NCI-H1105 treated with DMSO at 0.1 percent for 48 hours (cell line): ENCODE results near the gene TMEM208.

Experiments
- DNase-seq: peaks from one replicate; lab custom pipeline; 2025; lab: John Stamatoyannopoulos, UW

The TMEM208 gene

DNA sequence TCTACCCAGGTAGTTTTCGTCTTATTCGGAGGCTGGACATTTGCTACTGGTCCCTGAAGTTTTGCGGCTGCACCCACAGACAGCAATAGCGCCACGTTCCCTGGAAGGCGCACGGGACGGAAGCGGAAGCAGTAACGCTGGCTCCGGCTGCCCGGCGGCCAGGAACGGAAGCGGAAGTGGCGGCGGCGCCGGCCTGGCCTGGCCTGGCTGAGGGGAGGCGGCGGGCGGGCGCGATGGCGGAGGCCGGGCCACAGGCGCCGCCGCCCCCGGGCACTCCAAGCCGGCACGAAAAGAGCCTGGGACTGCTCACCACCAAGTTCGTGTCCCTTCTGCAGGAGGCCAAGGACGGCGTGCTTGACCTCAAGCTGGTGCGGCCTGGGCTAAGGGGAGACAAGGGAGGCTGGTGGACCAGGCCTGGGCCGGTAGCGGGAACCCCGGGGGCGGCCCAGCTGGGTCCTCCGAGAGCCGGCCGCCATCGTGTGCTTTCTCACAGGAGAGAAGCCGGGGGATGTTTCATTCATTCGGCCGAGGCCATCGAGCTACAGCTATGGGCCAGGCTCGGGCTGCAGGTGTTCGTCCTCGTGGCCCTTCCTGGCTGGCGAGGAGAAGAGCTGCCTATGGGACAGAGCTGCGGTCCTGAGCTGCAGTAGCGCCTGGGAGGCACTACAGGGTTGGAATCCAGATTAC lies 34.8 kb upstream of the TMEM208 start, which contains the start of gene E2F4:
Gene E2F4, plus strand, starts transcription at position 161 of the 687 bp plus-strand sequence. Its CDS starts 73 bp downstream, at position 234.
- DNase-seq: peak; percentile 70

DNA sequence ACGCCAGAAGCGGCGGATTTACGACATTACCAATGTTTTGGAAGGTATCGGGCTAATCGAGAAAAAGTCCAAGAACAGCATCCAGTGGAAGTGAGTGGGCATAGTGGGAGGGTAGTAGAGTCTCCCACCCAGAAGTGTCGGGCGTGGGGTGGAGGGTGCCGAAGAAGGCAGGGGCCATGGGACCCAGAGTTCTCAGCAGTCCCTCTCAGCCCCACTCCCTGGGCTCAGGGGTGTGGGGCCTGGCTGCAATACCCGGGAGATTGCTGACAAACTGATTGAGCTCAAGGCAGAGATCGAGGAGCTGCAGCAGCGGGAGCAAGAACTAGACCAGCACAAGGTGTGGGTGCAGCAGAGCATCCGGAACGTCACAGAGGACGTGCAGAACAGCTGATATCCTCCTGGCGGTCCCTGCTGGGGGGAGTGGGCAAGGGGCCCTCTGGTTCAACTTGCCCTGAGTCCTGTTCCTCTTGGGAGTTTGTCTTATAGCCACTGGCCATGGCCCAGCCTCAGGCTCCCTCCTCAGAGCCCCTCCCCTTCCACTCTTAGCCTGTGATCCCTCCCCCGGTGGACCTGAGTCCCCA lies 34.1 kb upstream of the TMEM208 start:
- DNase-seq: no peak

DNA sequence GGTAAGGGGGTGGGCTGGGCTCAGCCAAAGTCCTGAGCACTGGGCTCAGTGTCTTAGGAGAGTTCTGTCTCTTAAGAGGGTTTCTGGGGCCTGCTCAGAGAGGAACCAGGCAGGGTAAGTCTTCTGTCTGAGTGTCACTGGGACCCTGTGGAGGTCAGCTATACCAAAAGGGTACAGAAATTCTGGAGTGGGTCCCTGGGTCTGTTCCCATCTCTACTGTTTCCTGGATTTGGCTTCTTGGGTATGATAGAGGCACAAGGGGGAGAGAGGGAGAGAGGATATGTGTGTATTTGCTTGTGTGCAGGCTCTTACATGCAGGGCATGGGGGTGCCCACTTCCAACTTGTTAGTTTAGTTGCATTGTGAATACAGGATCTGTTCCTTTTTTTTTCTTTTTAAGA lies 33.4 kb upstream of the TMEM208 start:
- no peak for DNase-seq

DNA sequence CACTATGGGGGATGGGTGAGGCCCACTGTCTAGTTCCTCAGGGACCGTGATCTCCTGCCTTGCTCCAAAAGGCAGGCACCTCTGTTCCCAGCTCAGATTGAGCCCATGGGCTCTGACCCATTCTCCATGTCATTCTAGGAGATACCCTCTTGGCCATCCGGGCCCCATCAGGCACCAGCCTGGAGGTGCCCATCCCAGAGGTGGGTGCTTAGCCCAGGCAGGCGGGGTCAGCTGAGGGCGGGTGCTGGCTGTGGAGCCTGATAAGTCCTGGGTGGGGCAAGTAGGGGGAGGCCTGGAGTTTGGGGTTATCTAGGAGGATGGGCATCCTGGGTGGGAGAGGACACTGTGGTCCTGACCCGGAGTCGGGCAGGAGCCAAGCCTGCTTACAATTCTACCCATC lies 32.7 kb upstream of the TMEM208 start:
- no peak for DNase-seq

DNA sequence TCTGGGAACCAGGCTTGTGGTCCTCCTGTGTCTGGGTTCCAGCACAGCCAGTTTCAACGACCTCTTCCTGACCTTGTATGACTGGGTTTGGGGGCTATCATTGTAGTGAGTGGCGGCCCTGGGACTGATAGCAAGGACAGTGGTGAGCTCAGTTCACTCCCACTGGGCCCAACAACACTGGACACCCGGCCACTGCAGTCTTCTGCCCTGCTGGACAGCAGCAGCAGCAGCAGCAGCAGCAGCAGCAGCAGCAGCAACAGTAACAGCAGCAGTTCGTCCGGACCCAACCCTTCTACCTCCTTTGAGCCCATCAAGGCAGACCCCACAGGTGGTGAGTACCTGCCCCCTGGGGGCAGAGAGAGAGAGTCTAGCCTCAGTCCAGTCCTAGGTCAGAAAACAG lies 31.3 kb upstream of the TMEM208 start:
- DNase-seq: no peak

DNA sequence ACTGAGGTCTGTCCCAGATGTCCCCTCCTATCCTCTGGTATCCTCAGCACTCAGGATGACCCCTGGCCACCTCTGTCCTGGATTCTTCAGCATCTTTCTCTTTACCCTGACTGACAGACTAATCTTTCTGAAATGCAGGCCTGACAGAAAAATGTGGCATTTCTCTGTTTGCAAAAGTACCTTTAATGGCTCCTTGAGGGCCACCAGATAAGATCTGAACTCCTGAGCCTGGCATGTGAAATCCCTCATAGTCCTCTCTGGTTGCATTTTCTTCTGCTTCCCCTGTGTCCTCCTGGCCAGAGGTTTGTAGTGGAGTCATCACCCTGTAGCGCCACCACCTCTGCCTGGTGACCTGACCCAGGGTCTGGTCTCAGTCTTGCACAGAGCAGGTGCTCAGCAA lies 30.0 kb upstream of the TMEM208 start:
- DNase-seq: no peak

DNA sequence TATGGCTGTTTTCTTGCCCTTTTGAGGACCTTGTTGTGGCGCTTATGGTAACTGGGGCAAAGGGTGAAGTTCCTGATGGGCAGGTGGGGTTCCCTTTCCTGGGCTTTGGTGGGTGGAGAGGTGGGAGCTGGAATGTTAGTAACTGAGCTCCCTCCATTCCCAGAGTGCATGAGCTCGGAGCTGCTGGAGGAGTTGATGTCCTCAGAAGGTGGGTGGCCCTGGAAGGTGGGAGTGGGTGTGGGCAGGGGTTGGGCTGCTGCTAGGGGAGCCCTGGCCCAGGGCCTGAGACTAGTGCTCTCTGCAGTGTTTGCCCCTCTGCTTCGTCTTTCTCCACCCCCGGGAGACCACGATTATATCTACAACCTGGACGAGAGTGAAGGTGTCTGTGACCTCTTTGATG lies 29.2 kb upstream of the TMEM208 start:
- no peak for DNase-seq

DNA sequence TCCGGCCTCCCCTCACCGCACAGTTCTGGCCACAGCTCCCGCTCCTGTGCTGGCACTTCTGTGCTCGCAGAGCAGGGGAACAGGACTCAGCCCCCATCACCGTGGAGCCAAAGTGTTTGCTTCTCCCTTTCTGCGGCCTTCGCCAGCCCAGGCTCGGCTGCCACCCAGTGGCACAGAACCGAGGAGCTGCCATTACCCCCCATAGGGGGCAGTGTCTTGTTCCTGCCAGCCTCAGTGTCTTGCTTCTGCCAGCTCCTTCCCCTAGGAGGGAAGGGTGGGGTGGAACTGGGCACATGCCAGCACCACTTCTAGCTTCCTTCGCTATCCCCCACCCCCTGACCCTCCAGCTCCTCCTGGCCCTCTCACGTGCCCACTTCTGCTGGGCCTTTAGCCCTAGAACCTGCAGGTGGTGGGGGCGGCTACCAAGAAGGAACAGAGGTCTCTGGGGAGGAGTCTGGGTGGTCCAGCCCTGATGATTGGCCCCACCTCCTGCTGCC lies 28.6 kb upstream of the TMEM208 start:
- DNase-seq: peak; percentile 63

DNA sequence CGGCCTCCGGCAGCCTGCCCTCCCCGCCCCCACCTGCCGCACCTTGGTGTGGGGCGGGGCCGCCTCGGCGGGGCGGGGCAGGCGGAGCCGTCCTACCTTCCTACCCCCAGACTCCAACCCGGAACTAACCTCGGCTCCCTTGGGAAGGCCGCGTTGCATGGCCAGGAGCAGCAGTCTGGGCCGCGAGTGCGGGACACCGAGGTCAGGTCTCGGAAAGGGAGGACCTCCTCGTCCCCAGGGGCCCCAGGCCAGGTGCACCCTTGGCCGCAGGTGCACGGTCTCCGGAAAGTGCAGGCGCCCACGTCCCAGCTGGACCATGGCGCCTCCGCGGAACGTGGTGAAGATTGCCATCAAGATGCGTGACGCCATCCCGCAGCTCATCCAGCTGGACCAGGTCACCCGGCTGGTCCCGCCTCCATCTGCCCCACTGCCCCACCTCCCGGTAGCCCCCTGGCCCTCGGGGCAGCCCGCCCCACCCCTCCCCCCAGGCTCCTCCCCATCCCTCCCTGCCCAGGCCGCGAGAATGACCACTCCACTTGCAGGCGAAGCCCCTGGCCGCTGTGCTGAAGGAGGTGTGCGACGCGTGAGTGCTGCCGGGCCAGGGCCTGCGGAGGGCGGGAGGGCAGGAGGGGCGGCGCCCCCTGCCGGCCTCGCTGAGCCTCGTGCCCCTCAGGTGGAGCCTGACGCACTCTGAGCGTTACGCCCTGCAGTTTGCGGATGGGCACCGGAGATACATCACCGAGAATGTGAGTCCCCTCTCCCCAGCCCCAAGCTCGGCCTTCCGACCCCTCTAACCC lies 27.7 kb upstream of the TMEM208 start, which contains the start of gene ELMO3:
Gene ELMO3, plus strand, starts transcription at position 121 of the 797 bp plus-strand sequence. Its CDS starts 196 bp downstream, at position 317.
- DNase-seq: peak; percentile 55

DNA sequence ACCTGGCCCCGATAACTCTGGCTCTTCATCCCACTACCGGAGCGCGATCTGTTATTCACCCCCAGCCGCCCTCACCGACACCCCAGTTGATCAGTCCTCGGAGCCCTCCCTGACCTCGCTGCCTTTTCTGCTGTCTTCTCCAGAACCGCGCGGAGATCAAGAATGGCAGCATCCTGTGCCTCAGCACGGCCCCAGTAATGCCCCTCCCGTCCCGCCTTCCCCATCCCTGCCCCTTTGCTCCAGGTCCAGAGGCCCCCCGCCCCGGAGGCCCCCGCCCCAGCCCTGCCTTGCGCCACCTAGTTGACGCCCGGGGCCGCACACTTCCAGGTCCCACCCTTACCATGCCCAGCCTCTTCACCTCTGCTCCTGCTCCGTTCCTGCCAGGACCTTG lies 27.1 kb upstream of the TMEM208 start:
- no peak for DNase-seq

DNA sequence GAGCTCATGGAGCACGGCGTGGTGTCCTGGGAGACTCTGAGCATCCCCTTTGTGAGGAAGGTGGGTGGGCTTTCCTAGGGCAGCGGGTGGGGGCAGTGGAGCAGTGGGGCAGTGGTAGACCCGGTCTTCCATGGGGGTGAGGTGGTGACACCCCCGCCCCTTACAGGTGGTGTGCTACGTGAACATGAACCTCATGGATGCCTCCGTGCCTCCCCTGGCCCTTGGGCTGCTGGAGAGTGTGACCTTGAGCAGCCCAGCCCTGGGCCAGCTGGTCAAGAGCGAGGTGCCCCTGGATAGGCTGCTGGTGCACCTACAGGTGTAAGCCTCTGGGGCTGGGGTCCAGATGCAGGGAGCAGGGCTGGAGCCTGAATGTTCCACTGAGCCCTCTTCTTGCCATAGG lies 26.4 kb upstream of the TMEM208 start:
- DNase-seq: no peak

DNA sequence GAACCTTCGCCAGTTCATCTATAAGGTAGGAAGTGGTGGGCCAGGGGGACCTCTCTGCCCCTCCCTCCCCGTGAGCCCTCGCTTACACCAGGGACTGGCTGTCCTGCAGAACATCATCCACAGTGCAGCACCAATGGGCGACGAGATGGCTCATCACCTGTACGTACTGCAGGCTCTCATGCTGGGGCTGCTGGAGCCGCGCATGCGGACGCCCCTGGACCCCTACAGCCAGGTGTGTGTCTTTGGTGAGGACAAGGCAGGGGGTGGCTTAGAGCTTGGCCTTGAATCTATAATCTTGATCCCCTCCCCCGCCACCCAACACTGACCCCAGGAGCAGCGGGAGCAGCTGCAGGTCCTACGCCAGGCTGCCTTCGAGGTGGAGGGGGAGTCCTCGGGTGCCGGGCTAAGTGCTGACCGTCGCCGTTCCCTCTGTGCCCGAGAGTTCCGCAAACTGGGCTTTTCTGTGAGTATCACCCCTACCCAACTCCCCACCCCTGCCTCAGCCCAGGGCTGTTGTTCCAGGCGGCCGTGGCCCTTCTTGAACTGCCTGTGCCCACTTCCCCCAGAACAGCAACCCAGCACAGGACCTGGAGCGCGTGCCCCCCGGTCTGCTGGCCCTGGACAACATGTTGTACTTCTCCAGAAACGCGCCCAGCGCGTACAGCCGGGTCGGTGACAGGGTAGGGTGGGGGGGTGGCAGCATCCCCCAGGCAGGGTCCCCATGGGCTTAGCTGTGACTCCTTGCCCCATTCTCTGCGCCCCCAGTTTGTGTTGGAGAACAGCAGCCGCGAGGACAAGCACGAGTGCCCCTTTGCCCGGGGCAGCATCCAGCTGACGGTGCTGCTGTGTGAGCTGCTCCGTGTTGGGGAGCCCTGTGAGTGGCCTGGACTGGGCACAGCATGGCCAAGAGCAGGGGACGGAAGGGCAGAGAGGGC lies 25.3 kb upstream of the TMEM208 start:
- no peak for DNase-seq

DNA sequence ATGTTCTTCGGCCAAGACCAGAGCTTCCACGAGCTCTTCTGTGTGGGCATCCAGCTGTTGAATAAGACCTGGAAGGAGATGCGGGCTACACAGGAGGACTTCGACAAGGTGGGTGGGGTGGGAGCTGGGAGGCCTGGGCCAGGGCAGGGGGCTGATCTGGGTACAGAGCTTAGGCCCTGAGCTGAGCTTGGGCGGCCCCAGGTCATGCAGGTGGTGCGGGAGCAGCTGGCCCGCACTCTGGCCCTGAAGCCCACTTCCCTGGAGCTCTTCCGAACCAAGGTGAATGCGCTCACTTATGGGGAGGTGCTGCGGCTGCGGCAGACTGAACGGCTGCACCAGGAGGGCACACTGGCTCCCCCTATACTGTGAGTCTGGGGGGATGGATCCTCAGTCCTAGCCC lies 24.5 kb upstream of the TMEM208 start:
- DNase-seq: no peak

DNA sequence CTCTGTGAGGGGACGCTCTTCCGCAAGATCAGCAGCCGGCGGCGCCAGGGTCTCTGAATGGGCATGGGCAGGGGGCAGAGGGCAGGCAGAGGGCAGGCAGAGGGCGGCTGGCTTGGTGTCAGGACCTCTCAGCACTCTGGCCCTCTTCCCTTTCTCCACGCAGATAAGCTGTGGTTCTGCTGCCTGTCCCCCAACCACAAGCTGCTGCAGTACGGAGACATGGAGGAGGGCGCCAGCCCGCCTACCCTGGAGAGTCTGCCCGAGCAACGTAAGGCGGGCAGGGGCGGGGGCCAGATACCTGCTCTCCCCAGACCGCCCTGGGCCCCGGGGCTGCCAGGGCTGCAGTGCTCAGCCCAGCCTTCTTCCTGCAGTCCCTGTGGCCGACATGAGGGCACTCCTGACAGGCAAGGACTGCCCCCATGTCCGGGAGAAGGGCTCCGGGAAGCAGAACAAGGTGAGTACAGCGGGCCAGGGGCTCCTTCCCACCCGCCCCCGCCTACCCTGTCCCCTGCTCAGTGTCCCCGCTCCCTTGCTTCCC lies 23.9 kb upstream of the TMEM208 start:
- no peak for DNase-seq

DNA sequence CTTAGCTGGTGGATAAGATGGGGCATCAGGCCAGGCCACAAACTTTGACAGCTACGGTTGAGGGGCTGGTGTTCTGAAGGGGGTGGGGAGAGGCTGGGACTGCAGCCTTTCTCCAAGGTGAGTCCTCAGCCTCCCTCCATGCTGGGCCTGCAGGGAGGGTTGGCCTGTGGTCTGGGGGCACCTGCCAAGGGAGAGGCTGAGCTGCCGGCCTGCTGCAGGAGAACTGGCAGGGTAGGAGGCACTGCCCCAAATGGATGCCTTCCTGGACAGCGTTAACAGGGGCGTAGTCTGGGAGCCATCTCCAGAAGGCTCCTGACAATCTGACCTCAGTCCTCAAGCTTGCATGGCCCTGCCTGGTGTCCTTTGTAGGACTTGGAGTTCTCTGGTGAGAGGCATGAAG lies 22.9 kb upstream of the TMEM208 start:
- no peak for DNase-seq

DNA sequence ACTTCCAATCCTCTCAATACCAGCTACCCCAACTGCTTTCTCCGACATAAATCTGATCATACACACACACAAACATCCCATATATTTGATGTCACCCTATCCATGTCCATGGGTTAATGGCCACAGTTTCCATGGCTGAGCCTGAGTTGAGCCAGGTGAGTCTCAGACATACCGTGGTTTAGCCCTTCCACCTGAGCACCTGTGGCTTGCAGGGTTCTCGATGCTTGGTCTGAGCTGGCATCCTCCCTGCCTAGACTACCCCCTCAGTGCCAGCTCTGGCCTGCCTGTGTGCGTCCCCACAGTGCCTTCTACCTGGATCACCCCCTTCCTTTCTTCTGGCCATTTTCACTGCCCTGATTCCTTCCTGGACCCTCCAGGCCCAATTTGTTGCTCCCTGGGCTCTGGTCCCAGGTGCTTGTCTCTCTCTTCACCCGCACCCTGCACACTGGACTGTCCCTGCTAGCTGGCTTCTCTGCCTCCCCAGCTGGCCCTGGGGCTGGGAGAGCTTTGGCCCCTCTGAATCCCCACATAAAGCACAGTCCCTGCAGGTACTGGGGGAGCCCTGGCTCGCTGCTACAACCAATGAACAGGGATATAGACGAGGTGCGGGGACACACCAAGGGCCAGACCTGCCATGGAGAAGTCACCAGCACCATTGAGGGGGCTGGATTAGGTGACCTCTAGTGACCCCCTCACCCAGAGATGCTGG lies 20.6 kb upstream of the TMEM208 start:
- no peak for DNase-seq

DNA sequence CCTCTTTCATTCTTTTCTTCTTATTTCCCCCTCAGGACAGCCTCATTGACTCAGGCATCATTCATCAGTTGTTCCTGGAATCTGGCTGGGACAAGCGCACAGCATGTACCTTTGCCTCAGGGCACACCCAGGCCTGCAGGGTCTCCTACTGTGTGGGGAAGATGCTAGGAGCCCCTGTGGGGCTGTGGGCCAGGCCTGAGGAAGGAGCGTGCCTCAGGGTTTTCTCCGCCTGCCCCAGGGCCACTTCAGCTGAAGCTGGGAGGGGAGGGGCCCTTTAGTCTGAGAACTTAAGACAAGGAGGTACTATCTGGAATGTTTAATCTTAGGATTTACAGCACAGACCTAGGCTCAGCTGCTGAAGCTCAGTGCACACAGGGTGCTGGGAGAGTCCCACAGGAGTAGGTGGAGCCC lies 20.1 kb upstream of the TMEM208 start:
- DNase-seq: no peak

DNA sequence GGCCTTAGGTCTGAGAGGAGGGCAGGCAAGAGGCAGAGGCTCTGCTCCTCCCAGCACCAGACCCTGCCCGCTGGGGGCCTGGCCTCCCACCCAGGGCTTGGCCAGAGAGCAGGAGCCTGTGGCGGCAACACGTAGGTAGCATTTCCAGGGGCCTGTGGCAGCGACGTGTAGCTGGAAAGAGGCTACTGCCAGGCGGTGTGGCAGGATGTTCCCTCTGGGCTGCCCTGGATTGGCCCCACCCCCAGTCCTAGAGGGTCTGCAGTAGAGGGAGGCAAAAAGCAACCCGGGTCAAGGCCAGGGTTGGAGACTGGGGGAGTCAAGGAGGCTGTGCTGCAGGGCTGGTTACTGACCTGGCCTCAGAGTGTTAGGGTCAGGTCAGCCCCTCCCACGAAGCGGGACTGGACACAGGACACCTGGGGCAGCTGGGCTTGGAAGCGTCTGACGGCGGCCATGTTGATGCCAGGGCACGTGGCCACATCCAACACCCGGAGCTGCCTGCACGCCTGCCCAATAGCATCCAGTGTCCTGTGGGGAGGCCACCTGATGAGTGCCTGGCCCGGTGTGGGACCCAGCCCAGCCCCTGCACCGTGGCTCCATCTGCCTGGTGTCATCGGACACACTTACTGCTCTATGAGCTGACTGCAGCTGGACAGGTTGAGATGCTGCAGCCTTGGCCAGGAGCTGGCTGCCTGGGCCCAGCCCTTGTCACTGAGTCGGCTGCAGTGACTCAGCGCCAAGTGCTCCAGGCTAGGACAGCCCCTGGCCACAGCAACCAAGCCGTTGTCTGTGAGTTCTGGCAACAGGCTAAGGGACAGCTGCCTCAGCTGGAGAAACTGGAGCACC lies 19.5 kb upstream of the TMEM208 start:
- DNase-seq: no peak

DNA sequence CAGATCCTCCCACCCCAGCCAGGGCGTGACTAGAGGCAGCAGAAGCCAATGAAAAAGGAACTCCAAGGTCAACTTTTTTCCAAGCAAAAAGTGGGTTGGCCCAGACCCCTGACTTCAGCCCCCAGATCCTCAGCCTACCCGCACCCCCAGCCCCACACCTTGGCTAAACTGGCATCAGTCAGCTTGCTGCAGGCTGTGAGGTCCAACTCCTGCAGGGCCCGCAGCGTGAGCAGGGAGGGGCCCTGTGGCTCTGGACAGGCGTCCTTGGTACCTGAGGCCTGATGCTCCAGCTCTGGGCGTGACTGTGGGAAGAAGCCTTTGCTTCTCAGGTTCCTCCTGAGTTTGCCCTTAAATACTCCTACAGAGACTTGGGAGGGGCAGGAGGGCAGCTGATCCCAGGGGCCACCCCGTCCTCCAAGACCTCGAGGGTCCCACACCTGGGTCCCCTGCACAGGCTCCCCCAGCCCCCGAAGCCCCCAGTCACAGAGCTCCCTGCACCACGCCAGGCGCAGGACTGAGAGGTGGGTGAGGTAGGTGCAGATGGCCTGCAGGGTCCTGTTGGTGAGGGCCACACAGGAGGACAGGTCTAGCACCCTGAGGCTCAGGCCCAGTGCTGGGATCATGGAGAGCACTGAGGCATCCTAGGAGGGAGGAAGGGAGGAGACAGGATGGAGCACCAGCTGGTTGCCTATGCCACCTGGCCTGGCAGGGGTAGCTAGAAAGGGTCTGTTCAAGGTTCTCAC lies 18.6 kb upstream of the TMEM208 start:
- no peak for DNase-seq
